Suprapubic skin (tissue), 4 donors: Measurements from ENCODE around the gene FAM171A2. TPM values are rescaled to one million over a fixed set of nuclear protein-coding genes. Genes with fewer than 3 reads are reported as not detected.
A peak's percentile ranks its signal among the peaks of the same experiment; 100 is the strongest.

Experiments
- DNase-seq, 2 donors: peaks; one replicate each; pipeline ENCODE4 v3.0.0-alpha.2; 2019; ENCODE audit warnings: low spot score in 2 of 2
- H3K27ac ChIP-seq: fragments of 200-600 bp; sonication (generic); one replicate; pipeline ENCODE4 v1.5.1; 2019
- H3K27me3 ChIP-seq: fragments of 200-600 bp; sonication (generic); one replicate; pipeline ENCODE4 v1.5.1; 2019
- H3K36me3 ChIP-seq: fragments of 200-600 bp; sonication (generic); one replicate; pipeline ENCODE4 v1.5.1; 2019
- H3K4me1 ChIP-seq: fragments of 200-600 bp; sonication (generic); one replicate; pipeline ENCODE4 v1.5.1; 2019
- H3K4me3 ChIP-seq: fragments of 200-600 bp; sonication (generic); one replicate; pipeline ENCODE4 v1.5.1; 2019; ENCODE audit warnings: mild to moderate bottlenecking
- H3K9me3 ChIP-seq: fragments of 200-600 bp; sonication (generic); one replicate; pipeline ENCODE4 v1.5.1; 2019
- CTCF ChIP-seq, 2 donors: fragments of 200-600 bp in 1 of 2; fragments of 450-650 bp in 1 of 2; sonication (generic) in 1 of 2; IDR thresholded peaks; one replicate each; pipeline ENCODE4 v1.5.1; 2016 to 2019; ENCODE audit warnings: antibody characterized with exemption in 2 of 2, mild to moderate bottlenecking in 1 of 2, moderate library complexity in 1 of 2
- EP300 ChIP-seq: sonication (generic); formaldehyde crosslinking; IDR thresholded peaks from one replicate; pipeline ENCODE4 v1.6.1; 2017; ENCODE audit warnings: antibody characterized with exemption
- POLR2A ChIP-seq, 2 donors: fragments of 450-650 bp; IDR thresholded peaks; one replicate each; pipeline ENCODE4 v1.6.1; 2017; ENCODE audit warnings: antibody characterized with exemption in 2 of 2, mild to moderate bottlenecking in 2 of 2, moderate library complexity in 2 of 2
- POLR2AphosphoS5 ChIP-seq, 3 donors: sonication (generic); formaldehyde crosslinking; IDR thresholded peaks; one replicate each; pipeline ENCODE4 v1.6.1; 2017; ENCODE audit warnings: antibody characterized with exemption in 3 of 3
- whole genome bisulfite sequencing: methylation state at CpG from one replicate; pipeline ENCODE4 v1.1.5; 2018; 5-methylcytosine and 5-hydroxymethylcytosine counted together
- total RNA-seq, 4 donors: library from RNA; depleted of rRNA; stranded (reverse); fragments of >200 nt; gene quantifications; one replicate each; pipeline ENCODE4 v1.1.0, GENCODE V29; 2016

Gene FAM171A2
- 1 to 10 TPM; 1.2 to 2.6 (median 1.5) TPM for total RNA-seq

GRCh38 chr17:44363613-44364159 lies at the start of gene FAM171A2:
FAM171A2 (minus strand) TSS chr17:44363853; CDS start chr17:44363714, 139 bp downstream.
- DNase-seq: peak; percentile 61 to 71
- Histone ChIP-seq H3K4me3 (peak within 1 kb of the TSS; percentile 83), H3K4me1 (peaks cover 24% of the 10 kb centered on the region), H3K27ac (no peak within 1 kb of the TSS), H3K27me3 (peaks cover 12% of the 10 kb centered on the region), H3K9me3 (no peaks in the 10 kb centered on the region), H3K36me3 (no peaks in the 10 kb centered on the region)
- peak in 1 of 2 donors; percentile 91 for TF ChIP-seq CTCF (IDR thresholded peaks at IDR 0.05)
- no peak for TF ChIP-seq EP300
- WGBS: 0% methylated on average over 3 of the region's 63 CpGs

GRCh38 chr17:44409309-44410028 lies 45.8 kb upstream of the FAM171A2 start:
- DNase-seq: no peak
- no peak for TF ChIP-seq EP300
- peak in 1 of 2 donors; percentile 12 for TF ChIP-seq CTCF (IDR thresholded peaks at IDR 0.05)
- TF ChIP-seq POLR2A (IDR thresholded peaks at IDR 0.05): no peak
- TF ChIP-seq POLR2AphosphoS5 (IDR thresholded peaks at IDR 0.05): no peak
- Histone ChIP-seq H3K27me3 (no peaks in the 10 kb centered on the region), H3K4me1 (no peaks in the 10 kb centered on the region), H3K36me3 (peaks cover 26% of the 10 kb centered on the region), H3K27ac (no peak overlapping the region), H3K9me3 (no peaks in the 10 kb centered on the region), H3K4me3 (no peak overlapping the region)
- WGBS: 84% methylated on average over 7 of the region's 7 CpGs

- H3K4me3 ChIP-seq: no peak overlapping the region
- peaks cover 33% of the 10 kb centered on the region for H3K36me3 ChIP-seq
Observed at GRCh38 chr17:44408786-44409185, 45.1 kb upstream of the FAM171A2 start.

GRCh38 chr17:44402564-44403172 lies 39.0 kb upstream of the FAM171A2 start:
- Histone ChIP-seq H3K4me1 (no peaks in the 10 kb centered on the region), H3K27me3 (no peaks in the 10 kb centered on the region), H3K36me3 (peaks cover 79% of the 10 kb centered on the region), H3K9me3 (no peaks in the 10 kb centered on the region), H3K27ac (no peak overlapping the region), H3K4me3 (no peak overlapping the region)
- TF ChIP-seq EP300 (no peak), POLR2AphosphoS5 (IDR thresholded peaks at IDR 0.05) (no peak), POLR2A (IDR thresholded peaks at IDR 0.05) (no peak), CTCF (IDR thresholded peaks at IDR 0.05) (no peak)
- 95% methylated on average over 5 of the region's 5 CpGs for WGBS
- no peak for DNase-seq

More at GRCh38 chr17:44408786-44409185, 45.1 kb upstream of the FAM171A2 start:
- H3K9me3 ChIP-seq: no peaks in the 10 kb centered on the region
- TF ChIP-seq EP300 (no peak), POLR2A (IDR thresholded peaks at IDR 0.05) (no peak), POLR2AphosphoS5 (IDR thresholded peaks at IDR 0.05) (no peak), CTCF (IDR thresholded peaks at IDR 0.05) (no peak)
- H3K27ac ChIP-seq: no peak overlapping the region
- no peaks in the 10 kb centered on the region for H3K4me1 ChIP-seq
- 95% methylated on average over 4 of the region's 4 CpGs for WGBS
- DNase-seq: no peak
- no peaks in the 10 kb centered on the region for H3K27me3 ChIP-seq

- DNase-seq: peak in 1 of 2 donors; percentile 24
- H3K27me3 ChIP-seq: no peaks in the 10 kb centered on the region
- H3K4me1 ChIP-seq: no peaks in the 10 kb centered on the region
- H3K36me3 ChIP-seq: peaks cover 84% of the 10 kb centered on the region
- no peaks in the 10 kb centered on the region for H3K9me3 ChIP-seq
- TF ChIP-seq POLR2AphosphoS5 (IDR thresholded peaks at IDR 0.05) (no peak), CTCF (IDR thresholded peaks at IDR 0.05) (peak in 1 of 2 donors; percentile 21)
- 90% methylated on average over 3 of the region's 3 CpGs for WGBS
- no peak overlapping the region for H3K27ac ChIP-seq
- H3K4me3 ChIP-seq: no peak overlapping the region
Observed at GRCh38 chr17:44400226-44400847, 36.7 kb upstream of the FAM171A2 start.
